Measurements from ENCODE around the gene CASKIN2. TPM values are rescaled to one million over a fixed set of nuclear protein-coding genes. Genes with fewer than 3 reads are reported as not detected.

Gene CASKIN2
- total RNA-seq, 1 experiment from 2014 or later: 37.0 TPM

DNA sequence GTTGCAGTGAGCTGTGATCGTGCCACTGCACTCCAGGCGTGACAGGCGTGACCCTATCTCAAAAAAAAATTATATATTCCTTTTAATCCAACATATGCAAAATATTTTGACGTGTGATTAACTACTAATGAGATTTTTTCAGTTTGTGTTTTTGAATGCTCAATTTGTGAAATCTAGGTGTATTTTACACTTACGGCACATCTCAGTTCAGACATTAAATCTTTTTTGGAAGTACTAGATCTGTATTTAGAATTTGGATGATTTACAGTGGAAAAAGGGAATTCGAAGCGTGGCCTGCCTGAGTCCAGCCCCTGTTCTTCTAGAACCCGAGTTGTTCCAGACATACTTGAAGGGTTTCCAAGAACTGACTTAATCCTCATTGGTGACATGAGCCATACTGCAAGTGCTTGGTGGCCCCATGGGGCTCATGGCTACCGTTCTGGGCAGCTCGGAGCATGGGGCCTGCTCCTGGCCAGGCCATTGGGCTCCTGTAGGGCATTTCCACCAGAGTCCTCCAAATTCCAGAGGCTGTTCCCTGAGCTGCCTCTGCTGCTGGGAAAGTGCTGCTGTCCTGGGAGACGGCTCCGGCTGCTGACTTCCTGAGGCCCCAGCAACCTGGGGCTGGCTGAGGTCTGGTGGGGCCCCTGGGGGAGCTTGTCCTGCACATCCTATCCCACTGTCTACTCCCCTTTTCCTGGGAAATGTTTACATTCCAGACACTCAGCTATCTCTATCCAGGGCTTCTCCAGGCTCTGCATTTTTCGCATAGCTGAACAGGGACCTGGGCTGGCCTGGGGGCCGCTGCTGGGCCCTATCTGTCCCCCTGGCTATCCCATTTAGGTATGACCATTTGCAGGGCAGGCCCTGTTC is 37.3 kb upstream of the CASKIN2 start:
- TF ChIP-seq, protein P1, sequence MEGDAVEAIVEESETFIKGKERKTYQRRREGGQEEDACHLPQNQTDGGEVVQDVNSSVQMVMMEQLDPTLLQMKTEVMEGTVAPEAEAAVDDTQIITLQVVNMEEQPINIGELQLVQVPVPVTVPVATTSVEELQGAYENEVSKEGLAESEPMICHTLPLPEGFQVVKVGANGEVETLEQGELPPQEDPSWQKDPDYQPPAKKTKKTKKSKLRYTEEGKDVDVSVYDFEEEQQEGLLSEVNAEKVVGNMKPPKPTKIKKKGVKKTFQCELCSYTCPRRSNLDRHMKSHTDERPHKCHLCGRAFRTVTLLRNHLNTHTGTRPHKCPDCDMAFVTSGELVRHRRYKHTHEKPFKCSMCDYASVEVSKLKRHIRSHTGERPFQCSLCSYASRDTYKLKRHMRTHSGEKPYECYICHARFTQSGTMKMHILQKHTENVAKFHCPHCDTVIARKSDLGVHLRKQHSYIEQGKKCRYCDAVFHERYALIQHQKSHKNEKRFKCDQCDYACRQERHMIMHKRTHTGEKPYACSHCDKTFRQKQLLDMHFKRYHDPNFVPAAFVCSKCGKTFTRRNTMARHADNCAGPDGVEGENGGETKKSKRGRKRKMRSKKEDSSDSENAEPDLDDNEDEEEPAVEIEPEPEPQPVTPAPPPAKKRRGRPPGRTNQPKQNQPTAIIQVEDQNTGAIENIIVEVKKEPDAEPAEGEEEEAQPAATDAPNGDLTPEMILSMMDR (conservative IDR thresholded peaks at IDR 0.05): no peak
- Histone ChIP-seq H2BK120ac (ENCODE audit: low read depth, low read length, poor library complexity, severe bottlenecking) (no peak overlapping the region), H3K4ac (ENCODE audit: low read depth, low read length) (no peak overlapping the region), H3K79me2 (ENCODE audit: insufficient read depth, low read length) (no peaks in the 10 kb centered on the region), H2AK5ac (ENCODE audit: insufficient read length, low read length) (no peak overlapping the region), H3K23ac (ENCODE audit: insufficient read length, low read depth, low read length) (no peak overlapping the region), H2BK12ac (ENCODE audit: insufficient read length, low read depth, low read length) (no peak overlapping the region), H4K5ac (ENCODE audit: insufficient read length, low read depth, low read length) (no peak overlapping the region), H3K9ac (ENCODE audit: extremely low read depth, insufficient read length, low read length) (no peak overlapping the region), H2BK15ac (ENCODE audit: low read depth, low read length) (no peak overlapping the region), H3K4me2 (ENCODE audit: insufficient read depth, insufficient read length, low read length) (no peak overlapping the region), H3K23me2 (ENCODE audit: insufficient read length, low read depth, low read length, poor library complexity, severe bottlenecking) (peaks cover 5% of the 10 kb centered on the region), H3K56ac (ENCODE audit: insufficient read length, low read depth, low read length) (no peak overlapping the region), H3K27ac (ENCODE audit: insufficient read length, low read depth, low read length) (no peak overlapping the region), H2BK5ac (ENCODE audit: insufficient read length, low read length) (no peak overlapping the region), H2AFZ (ENCODE audit: low read length) (no peak overlapping the region), H3K27me3 (ENCODE audit: insufficient read depth, low read length) (no peaks in the 10 kb centered on the region), H2BK20ac (ENCODE audit: low read depth, low read length, poor library complexity, severe bottlenecking) (no peak overlapping the region), H3K9me3 (ENCODE audit: control insufficient read depth, low read depth, low read length) (no peaks in the 10 kb centered on the region), H4K91ac (ENCODE audit: insufficient read length, low read depth, low read length) (no peak overlapping the region), H3K79me1 (ENCODE audit: insufficient read depth, low read depth, low read length, poor library complexity, severe bottlenecking) (no peaks in the 10 kb centered on the region), H4K20me1 (ENCODE audit: control insufficient read depth, insufficient read depth, insufficient read length) (no peaks in the 10 kb centered on the region), H4K8ac (replicated peaks; ENCODE audit: insufficient read length, low read depth, low read length) (no peak overlapping the region), H3T11ph (ENCODE audit: low read length) (no peak overlapping the region), H3K4me1 (ENCODE audit: insufficient read depth, low read length) (peaks cover 4% of the 10 kb centered on the region; the same call in 1 of the 2 replicates), H3K18ac (ENCODE audit: insufficient read length, low read depth, low read length) (no peak overlapping the region), H3K14ac (ENCODE audit: insufficient read depth, low read length) (no peak overlapping the region)
- Mint-ChIP-seq H3K27ac (peak overlapping the region in 2 of 3 experiments; percentile 72 to 73; a peak in 3 of 7 replicates), H3K27me3 (ENCODE audit: low read depth) (no peaks in the 10 kb centered on the region), H3K36me3 (ENCODE audit: insufficient read depth in 1 of 3, low read depth in 3 of 3) (peaks cover 0 to 11% (median 1%) of the 10 kb centered on the region in 3 experiments; a peak in 2 of 7 replicates), H3K4me3 (no peak overlapping the region), H3K9me3 (no peaks in the 10 kb centered on the region), H3K4me1 (peaks cover 11 to 38% of the 10 kb centered on the region in 2 experiments)
- peak; percentile 58 for DNase-seq
- WGBS (ENCODE audit: extremely low coverage, insufficient read length, low lambda C conversion rate): no CpG with 5 or more reads among the region's 14 CpGs
